NK-92 treated with Interleukin-12 subunit alpha and Interleukin-12 subunit beta, amount 100 ng/mL, for 24 hours (cell line): ENCODE results near the gene FBXL13.
"Not testable (repeated sequence)": the region's sequence is repeated elsewhere in the genome, so short reads cannot be mapped to it uniquely, and the experiment has no call there.

Source experiments
- DNase-seq: peaks from one replicate; lab custom pipeline; 2025; lab: John Stamatoyannopoulos, UW

Gene FBXL13

GRCh38 chr7:102856036-102856435 lies 218.6 kb downstream of the FBXL13 start:
- DNase-seq = no peak

GRCh38 chr7:102849538-102849937 lies 225.1 kb downstream of the FBXL13 start:
- no peak for DNase-seq

- no peak for DNase-seq
These were observed 225.5 kb downstream of the FBXL13 start for GRCh38 chr7:102849079-102849478.

- DNase-seq = no peak
These were observed 229.2 kb downstream of the FBXL13 start for GRCh38 chr7:102845346-102845745.

- DNase-seq = no peak
These were observed 230.7 kb downstream of the FBXL13 start for GRCh38 chr7:102843850-102844249.

GRCh38 chr7:102842284-102842683 lies 232.3 kb downstream of the FBXL13 start:
- no peak for DNase-seq

- DNase-seq = no peak
These were observed 233.3 kb downstream of the FBXL13 start for GRCh38 chr7:102841290-102841689.

- DNase-seq = no peak
These were observed 234.2 kb downstream of the FBXL13 start for GRCh38 chr7:102840404-102840803.

- DNase-seq = not testable (repeated sequence)
These were observed 236.0 kb downstream of the FBXL13 start for GRCh38 chr7:102838572-102839101.

GRCh38 chr7:102837802-102838201 lies 236.8 kb downstream of the FBXL13 start:
- DNase-seq = no peak

GRCh38 chr7:102836977-102837376 lies 237.6 kb downstream of the FBXL13 start:
- DNase-seq = no peak

- DNase-seq = no peak
These were observed 238.2 kb downstream of the FBXL13 start for GRCh38 chr7:102836191-102836919.

GRCh38 chr7:102834999-102835398 lies 239.6 kb downstream of the FBXL13 start:
- no peak for DNase-seq

GRCh38 chr7:102834466-102834865 lies 240.1 kb downstream of the FBXL13 start:
- DNase-seq = no peak

- no peak for DNase-seq
These were observed 241.3 kb downstream of the FBXL13 start for GRCh38 chr7:102833343-102833742.

GRCh38 chr7:102832674-102833073 lies 241.9 kb downstream of the FBXL13 start:
- DNase-seq = no peak

- no peak for DNase-seq
These were observed 244.4 kb downstream of the FBXL13 start for GRCh38 chr7:102830197-102830596.

- no peak for DNase-seq
These were observed 245.5 kb downstream of the FBXL13 start for GRCh38 chr7:102829075-102829474.

GRCh38 chr7:102828286-102828685 lies 246.3 kb downstream of the FBXL13 start:
- DNase-seq = no peak

- DNase-seq = no peak
These were observed 251.0 kb downstream of the FBXL13 start for GRCh38 chr7:102823390-102824119.

- DNase-seq = no peak
These were observed 252.4 kb downstream of the FBXL13 start for GRCh38 chr7:102821994-102822747.

- DNase-seq = no peak
These were observed 255.4 kb downstream of the FBXL13 start for GRCh38 chr7:102819151-102819550.
